ENCODE data around the gene GASK1A.

Gene GASK1A

DNA sequence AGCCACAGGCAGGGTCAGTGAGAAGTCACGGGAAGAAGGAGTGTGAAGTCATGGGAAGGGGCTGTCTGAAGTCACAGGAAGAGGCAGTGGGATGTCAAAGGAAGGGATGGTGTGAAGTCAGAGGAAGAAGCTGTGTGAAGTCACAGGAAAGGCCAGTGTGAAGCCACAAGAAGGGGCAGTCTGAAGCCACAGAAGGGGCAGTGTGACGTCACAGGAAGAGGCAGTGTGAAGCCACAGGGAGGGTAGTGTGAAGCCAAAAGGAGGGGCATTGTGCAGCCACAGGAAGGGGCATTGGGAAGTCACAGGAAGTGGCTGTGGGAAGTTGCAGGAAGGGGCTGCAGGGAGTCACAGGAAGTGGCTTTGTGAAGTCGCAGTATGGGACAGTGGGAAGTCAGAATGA, 35.1 kb downstream of the GASK1A start:
- H3K27me3 ChIP-seq (replicated peaks; ENCODE audit: control insufficient read depth, insufficient read depth, low read length): no peaks in the 10 kb centered on the region
- no peak overlapping the region for H3K4me3 ChIP-seq (replicated peaks; ENCODE audit: low read depth, low read length)
- TF ChIP-seq, protein P1, sequence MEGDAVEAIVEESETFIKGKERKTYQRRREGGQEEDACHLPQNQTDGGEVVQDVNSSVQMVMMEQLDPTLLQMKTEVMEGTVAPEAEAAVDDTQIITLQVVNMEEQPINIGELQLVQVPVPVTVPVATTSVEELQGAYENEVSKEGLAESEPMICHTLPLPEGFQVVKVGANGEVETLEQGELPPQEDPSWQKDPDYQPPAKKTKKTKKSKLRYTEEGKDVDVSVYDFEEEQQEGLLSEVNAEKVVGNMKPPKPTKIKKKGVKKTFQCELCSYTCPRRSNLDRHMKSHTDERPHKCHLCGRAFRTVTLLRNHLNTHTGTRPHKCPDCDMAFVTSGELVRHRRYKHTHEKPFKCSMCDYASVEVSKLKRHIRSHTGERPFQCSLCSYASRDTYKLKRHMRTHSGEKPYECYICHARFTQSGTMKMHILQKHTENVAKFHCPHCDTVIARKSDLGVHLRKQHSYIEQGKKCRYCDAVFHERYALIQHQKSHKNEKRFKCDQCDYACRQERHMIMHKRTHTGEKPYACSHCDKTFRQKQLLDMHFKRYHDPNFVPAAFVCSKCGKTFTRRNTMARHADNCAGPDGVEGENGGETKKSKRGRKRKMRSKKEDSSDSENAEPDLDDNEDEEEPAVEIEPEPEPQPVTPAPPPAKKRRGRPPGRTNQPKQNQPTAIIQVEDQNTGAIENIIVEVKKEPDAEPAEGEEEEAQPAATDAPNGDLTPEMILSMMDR (IDR thresholded peaks at IDR 0.05; ENCODE audit: insufficient read depth, low read length, poor library complexity, severe bottlenecking): no peak
- H3K36me3 ChIP-seq (ENCODE audit: control insufficient read depth, insufficient read depth, low read length): no peaks in the 10 kb centered on the region
- DNase-seq (ENCODE audit: extremely low read depth, insufficient read length): no peak

DNA sequence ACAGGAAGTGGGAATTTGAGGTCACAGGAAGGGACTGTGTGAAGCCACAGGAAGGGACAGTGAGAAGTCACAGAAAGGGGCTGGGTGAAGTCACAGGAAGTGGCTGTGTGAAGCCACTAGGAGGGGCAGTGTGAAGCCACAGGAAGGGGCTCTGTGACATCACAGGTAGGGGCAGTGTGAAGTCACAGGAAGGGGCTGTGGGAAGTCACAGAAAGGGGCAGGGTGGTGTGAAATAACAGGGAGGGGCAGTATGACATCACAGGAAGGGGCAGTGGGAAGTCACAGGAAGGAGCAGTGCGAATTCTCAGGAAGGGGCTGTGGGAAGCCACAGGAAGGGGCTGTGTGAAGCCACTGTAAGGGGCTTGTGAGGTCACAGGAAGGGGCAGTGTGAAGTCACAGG, 35.8 kb downstream of the GASK1A start:
- Histone ChIP-seq H3K27me3 (replicated peaks; ENCODE audit: control insufficient read depth, insufficient read depth, low read length) (no peaks in the 10 kb centered on the region), H3K36me3 (ENCODE audit: control insufficient read depth, insufficient read depth, low read length) (no peaks in the 10 kb centered on the region), H3K4me3 (replicated peaks; ENCODE audit: low read depth, low read length) (no peak overlapping the region)
- TF ChIP-seq, protein P1 (IDR thresholded peaks at IDR 0.05; ENCODE audit: insufficient read depth, low read length, poor library complexity, severe bottlenecking): no peak
- no peak for DNase-seq (ENCODE audit: extremely low read depth, insufficient read length)

DNA sequence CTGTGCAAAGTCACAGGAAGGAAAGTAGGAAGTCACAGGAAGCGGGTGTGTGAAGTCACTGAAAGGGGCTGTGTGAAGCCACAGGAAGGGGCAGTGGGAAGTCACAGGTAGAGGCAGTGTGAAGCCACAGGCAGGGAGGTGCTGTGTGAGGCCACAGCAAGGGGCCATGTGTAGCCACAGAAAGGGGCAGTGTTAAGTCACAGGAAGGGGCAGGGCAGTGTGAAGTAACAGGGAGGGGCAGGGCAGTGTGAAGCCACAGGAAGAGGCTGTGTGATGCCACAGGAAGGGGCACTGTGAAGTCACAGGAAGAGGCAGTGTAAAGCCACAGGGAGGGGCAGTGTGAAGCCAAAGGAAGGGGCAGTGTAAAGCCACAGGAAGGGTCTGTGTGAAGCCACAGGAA, 36.5 kb downstream of the GASK1A start:
- H3K4me3 ChIP-seq (replicated peaks; ENCODE audit: low read depth, low read length): no peak overlapping the region
- H3K27me3 ChIP-seq (replicated peaks; ENCODE audit: control insufficient read depth, insufficient read depth, low read length): no peaks in the 10 kb centered on the region
- no peak for DNase-seq (ENCODE audit: extremely low read depth, insufficient read length)
- H3K36me3 ChIP-seq (ENCODE audit: control insufficient read depth, insufficient read depth, low read length): no peaks in the 10 kb centered on the region
- TF ChIP-seq, protein P1 (IDR thresholded peaks at IDR 0.05; ENCODE audit: insufficient read depth, low read length, poor library complexity, severe bottlenecking): no peak

DNA sequence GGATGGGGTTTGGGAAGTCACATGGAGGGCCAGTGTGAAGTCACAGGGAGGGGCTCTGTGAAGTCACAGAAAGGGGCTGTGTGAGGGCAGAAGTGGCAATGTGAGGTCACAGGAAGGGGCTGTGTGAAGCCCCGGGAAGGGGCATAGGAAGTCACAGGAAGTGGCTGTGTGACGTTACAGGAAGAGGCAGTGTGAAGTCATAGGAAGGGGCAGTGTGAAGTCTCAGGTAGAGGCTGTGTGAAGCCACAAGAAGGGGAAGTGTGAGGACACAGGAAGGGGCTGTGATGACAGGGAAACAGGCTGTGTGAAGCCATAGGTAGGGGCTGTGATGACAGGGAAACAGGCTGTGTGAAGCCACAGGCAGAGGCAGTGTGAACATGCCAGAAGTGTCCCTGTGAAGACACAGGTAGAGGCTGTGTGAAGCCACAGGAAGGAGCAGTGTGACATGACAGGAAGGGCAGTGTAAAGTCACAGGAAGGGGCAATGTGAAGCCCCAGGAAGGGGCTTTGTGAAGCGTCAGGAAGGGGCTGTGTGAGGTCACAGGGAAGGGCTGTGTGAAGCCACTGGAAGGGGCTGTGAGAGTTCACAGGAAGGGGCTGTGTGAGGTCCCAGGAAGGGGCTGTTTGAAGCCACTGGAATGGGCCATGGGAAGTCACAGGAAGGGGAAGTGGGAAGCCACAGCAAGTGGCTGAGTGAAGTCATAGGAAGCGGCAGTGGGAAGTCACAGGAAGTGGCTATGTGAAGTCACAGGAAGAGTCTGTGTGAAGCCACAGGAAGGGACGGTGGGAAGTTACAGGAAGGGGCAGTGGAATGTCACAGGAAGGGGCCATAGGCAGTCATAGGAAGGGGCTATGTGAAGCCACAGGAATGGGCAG, 37.1 kb downstream of the GASK1A start:
- Histone ChIP-seq H3K27me3 (replicated peaks; ENCODE audit: control insufficient read depth, insufficient read depth, low read length) (no peaks in the 10 kb centered on the region), H3K36me3 (ENCODE audit: control insufficient read depth, insufficient read depth, low read length) (no peaks in the 10 kb centered on the region), H3K4me3 (replicated peaks; ENCODE audit: low read depth, low read length) (no peak overlapping the region)
- no peak for DNase-seq (ENCODE audit: extremely low read depth, insufficient read length)
- TF ChIP-seq, protein P1 (IDR thresholded peaks at IDR 0.05; ENCODE audit: insufficient read depth, low read length, poor library complexity, severe bottlenecking): no peak

DNA sequence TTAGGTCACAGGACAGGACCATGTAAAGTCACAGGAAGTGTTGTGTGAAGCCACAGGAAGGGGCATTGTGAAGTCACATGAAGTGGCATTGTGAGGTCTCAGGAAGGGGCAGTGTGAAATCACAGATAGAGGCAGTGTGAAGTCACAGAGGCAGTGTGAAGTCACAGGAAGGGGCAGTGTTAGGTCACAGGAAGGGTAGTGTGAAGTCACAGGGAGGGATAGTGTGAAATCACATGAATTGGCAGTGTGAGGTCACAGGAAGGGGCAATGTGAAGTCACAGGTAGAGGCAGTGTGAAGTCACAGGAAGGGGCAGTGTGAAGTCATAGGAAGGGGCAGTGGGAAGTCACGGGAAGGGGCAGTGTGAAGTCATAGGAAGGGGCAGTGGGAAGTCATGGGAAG, 37.9 kb downstream of the GASK1A start:
- H3K36me3 ChIP-seq (ENCODE audit: control insufficient read depth, insufficient read depth, low read length): no peaks in the 10 kb centered on the region
- H3K4me3 ChIP-seq (replicated peaks; ENCODE audit: low read depth, low read length): no peak overlapping the region
- no peak for DNase-seq (ENCODE audit: extremely low read depth, insufficient read length)
- TF ChIP-seq, protein P1 (IDR thresholded peaks at IDR 0.05; ENCODE audit: insufficient read depth, low read length, poor library complexity, severe bottlenecking): no peak
- no peaks in the 10 kb centered on the region for H3K27me3 ChIP-seq (replicated peaks; ENCODE audit: control insufficient read depth, insufficient read depth, low read length)
